GM23338 (cell line): ENCODE measurements around the gene KLF18. TPM values are rescaled to one million over a fixed set of nuclear protein-coding genes. Genes with fewer than 3 reads are reported as not detected.

ENCODE experiments used
- ATAC-seq: fragments of 200-7000 bp; cut with Tn5 transposase; 3 replicates; pipeline ENCODE4 v1.9.1; 2020
- DNase-seq: peaks from one replicate; pipeline ENCODE4 v3.0.0-alpha.2; 2015; ENCODE audit warnings: low spot score
- H2AFZ ChIP-seq: fragments of 200-600 bp; sonication (generic); 2 replicates; pipeline ENCODE4 v1.8.0; 2016; ENCODE audit warnings: antibody characterized with exemption, mild to moderate bottlenecking, moderate library complexity
- H3F3A ChIP-seq: fragments of 200-600 bp; sonication (generic); replicated peaks from 2 replicates; pipeline ENCODE4 v1.8.0; 2017; ENCODE audit warnings: antibody characterized with exemption, mixed run types, low read depth
- H3K27ac ChIP-seq: fragments of 200-600 bp; sonication (generic); 2 replicates; pipeline ENCODE4 v1.6.1; 2016; ENCODE audit warnings: low read depth
- H3K27me3 ChIP-seq: fragments of 200-600 bp; sonication (generic); 2 replicates; pipeline ENCODE4 v1.8.0; 2016; ENCODE audit warnings: mild to moderate bottlenecking, mixed run types, moderate library complexity; ENCODE audit not compliant: insufficient read depth
- H3K36me3 ChIP-seq: fragments of 200-600 bp; sonication (generic); 2 replicates; pipeline ENCODE4 v1.8.0; 2016; ENCODE audit warnings: mild to moderate bottlenecking; ENCODE audit not compliant: insufficient read depth
- H3K4me1 ChIP-seq: fragments of 200-600 bp; sonication (generic); 2 replicates; pipeline ENCODE4 v1.8.0; 2016; ENCODE audit warnings: mild to moderate bottlenecking, moderate library complexity; ENCODE audit not compliant: insufficient read depth
- H3K4me2 ChIP-seq: fragments of 200-600 bp; sonication (generic); 2 replicates; pipeline ENCODE4 v1.7.1; 2017; ENCODE audit warnings: mixed run types
- H3K4me3 ChIP-seq: fragments of 200-600 bp; sonication (generic); 2 replicates; pipeline ENCODE4 v1.6.1; 2016; ENCODE audit warnings: mixed run types
- H3K79me2 ChIP-seq: fragments of 200-600 bp; sonication (generic); replicated peaks from 2 replicates; pipeline ENCODE4 v1.8.0; 2017; ENCODE audit warnings: mild to moderate bottlenecking; ENCODE audit not compliant: insufficient read depth
- H3K9me2 ChIP-seq: fragments of 200-600 bp; sonication (generic); 2 replicates; pipeline ENCODE4 v1.8.0; 2017; ENCODE audit not compliant: insufficient read depth
- H4K20me1 ChIP-seq: fragments of 200-600 bp; sonication (generic); replicated peaks from 2 replicates; pipeline ENCODE4 v1.8.0; 2017; ENCODE audit warnings: mild to moderate bottlenecking; ENCODE audit not compliant: insufficient read depth
- H3K27ac Mint-ChIP-seq: 2 replicates; pipeline ENCODE4 v1.8.0; 2020; ENCODE audit warnings: inconsistent platforms, mild to moderate bottlenecking, moderate library complexity, mixed read lengths
- H3K27me3 Mint-ChIP-seq: 3 replicates; pipeline ENCODE4 v1.8.0; 2022; ENCODE audit warnings: low read depth, mild to moderate bottlenecking, moderate library complexity, mixed read lengths, inconsistent platforms; ENCODE audit not compliant: insufficient read depth, poor library complexity
- H3K36me3 Mint-ChIP-seq: 3 replicates; pipeline ENCODE4 v1.8.0; 2021; ENCODE audit warnings: low read depth, mild to moderate bottlenecking, inconsistent platforms, moderate library complexity, mixed read lengths
- H3K4me1 Mint-ChIP-seq: 3 replicates; pipeline ENCODE4 v1.8.0; 2020; ENCODE audit warnings: mild to moderate bottlenecking, inconsistent platforms, mixed read lengths
- H3K4me3 Mint-ChIP-seq: 3 replicates; pipeline ENCODE4 v1.8.0; 2021; ENCODE audit warnings: moderate library complexity, mild to moderate bottlenecking, inconsistent platforms, mixed read lengths
- H3K9me3 Mint-ChIP-seq: 3 replicates; pipeline ENCODE4 v1.8.0; 2020; ENCODE audit warnings: moderate library complexity, mild to moderate bottlenecking, inconsistent platforms, mixed read lengths
- ETS1 ChIP-seq: IDR thresholded peaks from 2 replicates; pipeline ENCODE4 v1.6.1; 2016; ENCODE audit warnings: antibody characterized with exemption
- EZH2 ChIP-seq: fragments of 200-600 bp; sonication (generic); IDR thresholded peaks from one replicate; pipeline ENCODE4 v1.8.0; 2017; ENCODE audit warnings: antibody characterized with exemption, mild to moderate bottlenecking, low read depth; ENCODE audit not compliant: unreplicated experiment
- EZH2phosphoT487 ChIP-seq: fragments of 200-600 bp; sonication (generic); IDR thresholded peaks from one replicate; pipeline ENCODE4 v1.8.1; 2018; ENCODE audit warnings: antibody characterized with exemption; ENCODE audit not compliant: unreplicated experiment
- NANOG ChIP-seq: IDR thresholded peaks from 2 replicates; pipeline ENCODE4 v1.6.1; 2016; ENCODE audit warnings: antibody characterized with exemption, borderline replicate concordance
- POLR2AphosphoS5 ChIP-seq: IDR thresholded peaks from 2 replicates; pipeline ENCODE4 v1.6.1; 2016; ENCODE audit warnings: antibody characterized with exemption, low read depth
- REST ChIP-seq: IDR thresholded peaks from one replicate; pipeline ENCODE4 v1.6.1; 2018; ENCODE audit warnings: antibody characterized with exemption; ENCODE audit not compliant: unreplicated experiment
- STAT1 ChIP-seq: IDR thresholded peaks from one replicate; pipeline ENCODE4 v1.6.1; 2016; ENCODE audit warnings: antibody characterized with exemption; ENCODE audit not compliant: unreplicated experiment
- ZNF331 ChIP-seq: fragments of 250-450 bp; sonication (Bioruptor Pico); IDR thresholded peaks from 2 replicates; pipeline ENCODE4 v1.5.0; 2020; ENCODE audit warnings: low read depth, mild to moderate bottlenecking, moderate library complexity
- ZNF462 ChIP-seq: fragments of 250-450 bp; sonication (Bioruptor Pico); IDR thresholded peaks from 2 replicates; pipeline ENCODE4 v1.5.0; 2020; ENCODE audit warnings: mild to moderate bottlenecking, moderate library complexity
- polyA plus RNA-seq: library from polyadenylated mRNA; unstranded; fragments of >200 nt; fragmentation: Nextera tagmentation; extraction: Ambion mirVana; gene quantifications from 2 replicates; pipeline ENCODE4 v1.2.1, GENCODE V29; 2016
- total RNA-seq: library from RNA; depleted of rRNA; stranded (reverse); fragments of >200 nt; shearing (Covaris generic); gene quantifications from 2 replicates; pipeline ENCODE4 v1.2.3, GENCODE V29; 2014

Gene KLF18
- total and polyA plus RNA-seq, 2 experiments from 2014 or later, result 0.35 TPM; not detected in 1

GRCh38 chr1:44134071-44134920, 7.1 kb downstream of the KLF18 start (continued):
- no peak for TF ChIP-seq EZH2phosphoT487
- no peak for TF ChIP-seq EZH2
- no peak for TF ChIP-seq POLR2AphosphoS5
- TF ChIP-seq NANOG, result no peak

- no peaks in the 10 kb centered on the region for H3K36me3 Mint-ChIP-seq
- no peak overlapping the region for H3K4me3 Mint-ChIP-seq
- H3K9me3 Mint-ChIP-seq, result no peaks in the 10 kb centered on the region
- ATAC-seq, result no peak
- TF ChIP-seq ETS1, result no peak
- no peak for TF ChIP-seq STAT1
- TF ChIP-seq EZH2phosphoT487, result no peak
- no peak for TF ChIP-seq REST
- no peak for TF ChIP-seq ZNF331 (CRISPR knock-in tag)
- TF ChIP-seq NANOG, result no peak
- no peak for TF ChIP-seq POLR2AphosphoS5
- TF ChIP-seq ZNF462 (CRISPR knock-in tag), result no peak
- TF ChIP-seq EZH2, result no peak
- peaks cover 1% of the 10 kb centered on the region for H3K27me3 Mint-ChIP-seq
- no peaks in the 10 kb centered on the region for H3K4me1 ChIP-seq
- no peak overlapping the region for H3K27ac ChIP-seq
- no peak overlapping the region for H3K4me3 ChIP-seq
- no peak for DNase-seq
- H3K4me2 ChIP-seq, result no peak overlapping the region
- H3K27ac Mint-ChIP-seq, result no peak overlapping the region
- no peaks in the 10 kb centered on the region for H3K4me1 Mint-ChIP-seq
- H3K9me2 ChIP-seq, result no peaks in the 10 kb centered on the region; the same call in 1 of the 2 replicates
- H2AFZ ChIP-seq, result no peak overlapping the region
- H3K27me3 ChIP-seq, result no peaks in the 10 kb centered on the region
- no peaks in the 10 kb centered on the region for H3K36me3 ChIP-seq
- no peaks in the 10 kb centered on the region for H3F3A ChIP-seq
- H4K20me1 ChIP-seq, result no peaks in the 10 kb centered on the region
- no peaks in the 10 kb centered on the region for H3K79me2 ChIP-seq
Measured at GRCh38 chr1:44131411-44131810, 10.0 kb downstream of the KLF18 start.
